ENCODE data around the gene MINDY3.
"Not testable (repeated sequence)": the region's sequence is repeated elsewhere in the genome, so short reads cannot be mapped to it uniquely, and the experiment has no call there.

The MINDY3 gene

GRCh38 chr10:15764892-15765454 is 95.3 kb downstream of the MINDY3 start:
- no peak for DNase-seq

- no peak for DNase-seq
Measured at GRCh38 chr10:15763006-15763405, 97.3 kb downstream of the MINDY3 start.

DNA sequence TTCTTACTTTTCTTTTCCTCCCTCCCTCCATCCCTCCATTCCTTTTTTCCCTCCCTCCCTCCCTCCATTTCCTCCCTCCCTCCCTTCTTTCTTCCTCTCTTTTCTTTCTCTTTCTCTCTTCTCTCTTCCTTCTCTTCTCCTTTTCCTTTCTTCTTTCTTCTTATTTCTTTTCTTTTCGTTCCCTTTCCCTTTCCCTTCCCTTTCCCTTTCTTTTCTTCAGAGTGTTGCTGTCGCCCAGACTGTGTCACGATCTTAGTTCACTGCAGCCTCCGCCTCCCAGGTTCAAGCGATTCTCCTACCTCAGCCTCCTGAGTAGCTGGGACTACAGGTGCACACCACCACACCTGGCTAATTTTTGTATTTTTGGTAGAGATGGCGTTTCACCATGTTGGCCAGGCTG is 98.1 kb downstream of the MINDY3 start:
- not testable (repeated sequence) for DNase-seq

- DNase-seq: not testable (repeated sequence)
Measured at GRCh38 chr10:15761224-15761623, 99.1 kb downstream of the MINDY3 start.

GRCh38 chr10:15760681-15761080 is 99.6 kb downstream of the MINDY3 start:
- no peak for DNase-seq

GRCh38 chr10:15759265-15759664 is 101.0 kb downstream of the MINDY3 start:
- DNase-seq: no peak

GRCh38 chr10:15758618-15759017 is 101.7 kb downstream of the MINDY3 start:
- DNase-seq: no peak

DNA sequence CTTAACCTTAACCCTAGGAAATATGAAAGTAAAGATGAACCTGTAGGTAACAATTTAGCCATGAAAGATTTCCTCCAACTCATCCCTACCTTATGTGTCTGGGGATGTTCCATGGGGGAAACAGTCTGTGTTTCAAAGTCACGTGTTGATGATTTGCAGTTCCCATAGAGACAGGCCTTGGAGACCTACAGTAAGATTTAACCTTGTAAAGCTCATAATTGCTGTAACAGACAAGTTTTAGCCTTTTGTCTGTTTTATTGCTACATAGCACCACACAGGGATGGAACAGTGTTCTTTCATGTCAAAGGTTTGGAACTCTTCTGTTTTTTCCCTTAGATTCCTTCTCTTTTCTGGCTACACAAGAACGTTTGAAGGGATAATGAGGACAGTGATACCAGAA is 105.4 kb downstream of the MINDY3 start:
- no peak for DNase-seq

GRCh38 chr10:15751046-15751445 is 109.3 kb downstream of the MINDY3 start:
- no peak for DNase-seq

DNA sequence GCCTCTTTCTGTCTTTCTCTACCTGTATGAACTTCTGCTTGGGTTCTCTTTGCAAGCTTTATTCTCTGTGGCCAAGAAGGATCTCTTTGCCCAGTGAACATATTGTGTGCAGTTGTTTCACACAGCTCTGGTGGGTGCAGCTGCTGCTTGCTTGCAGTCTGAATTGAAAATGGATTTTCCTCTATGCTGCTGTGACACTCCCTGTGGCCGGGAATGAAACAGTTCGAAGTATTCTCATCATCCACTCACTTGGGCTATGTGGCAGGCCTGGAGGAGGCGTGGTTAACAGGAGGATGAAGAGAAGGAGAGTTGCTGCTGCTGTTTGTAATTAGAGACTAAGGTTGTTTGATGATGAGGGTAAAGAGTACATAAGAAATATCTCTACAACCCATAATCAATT is 112.2 kb downstream of the MINDY3 start:
- no peak for DNase-seq

GRCh38 chr10:15747632-15748031 is 112.7 kb downstream of the MINDY3 start:
- no peak for DNase-seq

GRCh38 chr10:15745751-15746150 is 114.6 kb downstream of the MINDY3 start:
- no peak for DNase-seq

- peak; percentile 20 to 61 for DNase-seq
Measured at GRCh38 chr10:15744217-15744865, 116.0 kb downstream of the MINDY3 start.

- DNase-seq: no peak
Measured at GRCh38 chr10:15743443-15743842, 116.9 kb downstream of the MINDY3 start.

GRCh38 chr10:15742836-15743235 is 117.5 kb downstream of the MINDY3 start:
- no peak for DNase-seq

DNA sequence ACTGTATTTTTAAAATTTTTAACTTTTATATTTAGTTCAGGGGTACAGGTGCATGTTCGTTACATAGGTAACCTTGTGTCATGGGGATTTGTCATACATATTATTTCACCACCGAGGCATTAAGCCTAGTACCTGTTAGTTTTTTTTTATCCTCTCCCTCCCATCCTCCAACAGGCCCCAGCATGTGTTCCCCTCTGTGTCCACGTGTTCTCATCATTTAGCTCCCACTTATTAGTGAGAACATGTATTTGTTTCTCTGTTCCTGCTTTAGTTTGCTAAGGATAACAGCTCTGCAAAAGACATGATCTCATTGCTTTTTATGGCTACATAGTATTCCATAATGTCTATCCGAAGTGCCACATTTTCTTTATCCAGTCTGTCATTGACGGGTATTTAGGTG is 118.2 kb downstream of the MINDY3 start:
- DNase-seq: no peak

GRCh38 chr10:15741581-15741980 is 118.7 kb downstream of the MINDY3 start:
- DNase-seq: no peak

DNA sequence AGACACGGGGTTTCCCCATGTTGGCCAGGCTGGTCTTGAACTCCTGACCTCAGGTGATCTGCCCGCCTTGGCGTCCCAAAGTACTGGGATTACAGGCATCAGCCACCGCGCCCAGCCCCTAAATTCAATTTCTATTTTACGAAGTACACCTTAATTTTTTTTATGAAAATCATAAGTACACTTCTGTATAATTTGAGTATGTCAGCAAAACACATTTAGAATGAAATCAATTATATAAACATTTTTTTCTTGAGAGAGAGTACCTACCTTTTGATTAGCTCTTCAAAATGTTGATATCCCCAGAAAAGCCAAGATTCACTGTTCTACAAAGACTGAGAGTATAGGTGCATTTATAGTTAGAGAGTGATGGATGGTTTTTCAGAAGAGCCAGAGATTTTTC is 120.0 kb downstream of the MINDY3 start:
- no peak for DNase-seq

GRCh38 chr10:15739254-15739970 is 120.9 kb downstream of the MINDY3 start:
- DNase-seq: no peak

DNA sequence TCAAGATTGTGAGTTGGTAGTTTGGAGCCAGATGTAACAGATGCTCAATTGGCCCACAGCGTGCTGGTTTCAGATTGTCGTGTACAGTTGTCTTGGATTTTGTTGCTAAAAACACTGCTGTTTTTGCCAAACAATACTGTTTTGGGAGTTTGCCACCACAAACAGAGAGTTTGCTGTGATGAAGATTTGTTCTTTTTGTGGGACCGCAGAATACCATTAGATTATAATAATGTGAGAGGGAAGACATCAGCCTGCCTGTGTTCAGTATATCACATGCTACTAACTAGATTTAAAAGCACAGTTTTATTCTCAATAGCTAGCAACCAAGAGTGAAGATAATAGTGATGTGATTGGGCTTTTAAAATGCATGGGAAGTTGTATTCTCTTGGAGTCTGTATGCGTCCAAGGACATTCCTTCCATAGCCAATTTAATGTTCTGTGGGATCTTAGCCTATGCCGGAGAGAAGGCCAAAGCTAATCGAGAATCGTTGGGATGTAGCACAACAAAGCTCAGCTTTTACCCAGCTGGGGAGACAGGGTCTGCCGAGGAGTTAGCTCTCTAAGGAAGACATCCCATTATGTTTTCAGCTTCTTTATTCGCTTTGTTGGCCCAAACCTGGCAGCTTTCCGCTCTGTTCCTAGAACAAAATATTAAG is 121.9 kb downstream of the MINDY3 start:
- no peak for DNase-seq

- DNase-seq: no peak
Measured at GRCh38 chr10:15737656-15738055, 122.7 kb downstream of the MINDY3 start.

GRCh38 chr10:15735763-15736162 is 124.5 kb downstream of the MINDY3 start:
- no peak for DNase-seq

DNA sequence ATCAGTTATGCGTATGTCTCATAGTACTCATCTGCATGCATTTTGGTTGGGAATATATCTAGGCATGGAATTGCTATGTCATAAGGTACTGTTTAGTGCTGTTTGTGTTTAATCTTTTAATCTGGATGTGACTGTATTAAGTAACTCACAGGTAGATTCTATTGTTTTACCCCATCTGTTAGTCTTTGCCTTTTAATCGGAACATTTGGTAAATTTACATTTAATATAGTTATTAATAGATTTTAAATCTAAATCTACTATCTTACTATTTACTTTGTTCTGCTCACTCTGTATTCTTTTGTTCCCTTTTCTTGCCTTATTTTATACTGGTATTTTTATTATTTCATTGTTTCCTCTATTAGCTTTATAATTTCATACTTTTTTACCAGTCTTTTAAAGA is 130.0 kb downstream of the MINDY3 start:
- DNase-seq: no peak

DNA sequence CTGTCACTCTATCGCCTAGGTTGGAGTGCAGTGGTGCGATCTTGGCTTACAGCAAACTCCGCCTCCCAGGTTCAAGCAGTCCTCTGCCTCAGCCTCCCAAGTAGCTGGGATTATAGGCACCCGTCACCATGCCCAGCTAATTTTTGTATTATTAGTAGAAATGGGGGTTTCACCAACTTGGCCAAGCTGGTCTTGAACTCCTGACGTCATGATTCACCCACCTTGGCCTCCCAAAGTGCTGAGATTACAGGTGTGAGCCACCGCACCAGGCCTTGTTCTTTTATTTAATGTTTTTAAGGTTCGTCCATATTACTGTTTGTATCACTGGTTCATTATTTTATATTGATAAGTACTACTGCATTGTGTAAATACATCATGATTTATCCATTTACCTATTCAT is 130.4 kb downstream of the MINDY3 start:
- no peak for DNase-seq

All from inflammatory macrophage treated with lipopolysaccharide for 1 hour (primary cell).